ENCODE data around the gene CAMSAP1.

The CAMSAP1 gene

DNA sequence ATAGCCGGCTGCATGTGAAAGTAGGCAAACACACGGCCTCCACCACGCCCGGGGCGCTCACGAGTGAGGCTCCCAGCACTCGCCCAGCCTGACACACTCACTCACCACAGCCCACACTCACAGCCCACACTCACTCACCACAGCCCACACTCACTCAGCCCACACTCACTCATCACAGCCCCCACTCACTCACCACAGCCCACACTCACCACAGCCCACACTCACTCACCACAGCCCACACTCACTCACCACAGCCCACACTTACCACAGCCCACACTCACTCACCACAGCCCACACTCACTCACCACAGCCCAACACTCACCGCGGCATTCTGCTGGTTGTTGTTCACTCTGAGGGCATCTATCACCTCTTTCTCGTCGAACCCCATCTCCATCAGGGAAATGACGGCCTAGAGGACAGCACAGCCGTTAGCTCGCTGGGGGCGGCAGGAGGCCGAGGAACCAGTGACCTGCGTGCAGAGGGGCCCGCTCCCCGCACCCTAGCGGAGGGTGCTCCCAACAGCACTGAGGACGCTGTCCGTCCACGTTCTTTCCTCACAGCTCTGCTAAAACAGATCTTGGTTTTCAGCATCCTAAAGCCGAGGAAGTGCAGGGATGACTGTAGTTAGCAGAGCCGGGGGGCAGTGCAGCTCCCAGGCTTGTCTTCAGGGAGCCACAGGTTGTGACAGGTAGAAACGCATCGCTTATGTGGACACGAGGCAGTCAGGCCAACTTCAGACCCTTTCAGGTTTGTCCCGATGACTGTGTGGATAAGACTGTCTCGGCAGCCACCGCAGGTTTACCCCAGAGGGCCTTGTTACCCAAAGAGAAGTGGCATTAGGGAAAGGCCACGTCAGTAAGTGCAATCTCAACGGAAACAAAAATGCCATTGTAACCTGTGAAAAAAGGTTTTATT lies 32.3 kb upstream of the CAMSAP1 start:
- H3K4me3 Mint-ChIP-seq: no peak overlapping the region
- H3K36me3 Mint-ChIP-seq (ENCODE audit: low read depth): peaks cover 82% of the 10 kb centered on the region
- no peaks in the 10 kb centered on the region for H3K27me3 Mint-ChIP-seq (ENCODE audit: low read depth, poor library complexity)
- no peaks in the 10 kb centered on the region for H3K4me1 Mint-ChIP-seq
- no peak for DNase-seq
- TF ChIP-seq, protein P1, sequence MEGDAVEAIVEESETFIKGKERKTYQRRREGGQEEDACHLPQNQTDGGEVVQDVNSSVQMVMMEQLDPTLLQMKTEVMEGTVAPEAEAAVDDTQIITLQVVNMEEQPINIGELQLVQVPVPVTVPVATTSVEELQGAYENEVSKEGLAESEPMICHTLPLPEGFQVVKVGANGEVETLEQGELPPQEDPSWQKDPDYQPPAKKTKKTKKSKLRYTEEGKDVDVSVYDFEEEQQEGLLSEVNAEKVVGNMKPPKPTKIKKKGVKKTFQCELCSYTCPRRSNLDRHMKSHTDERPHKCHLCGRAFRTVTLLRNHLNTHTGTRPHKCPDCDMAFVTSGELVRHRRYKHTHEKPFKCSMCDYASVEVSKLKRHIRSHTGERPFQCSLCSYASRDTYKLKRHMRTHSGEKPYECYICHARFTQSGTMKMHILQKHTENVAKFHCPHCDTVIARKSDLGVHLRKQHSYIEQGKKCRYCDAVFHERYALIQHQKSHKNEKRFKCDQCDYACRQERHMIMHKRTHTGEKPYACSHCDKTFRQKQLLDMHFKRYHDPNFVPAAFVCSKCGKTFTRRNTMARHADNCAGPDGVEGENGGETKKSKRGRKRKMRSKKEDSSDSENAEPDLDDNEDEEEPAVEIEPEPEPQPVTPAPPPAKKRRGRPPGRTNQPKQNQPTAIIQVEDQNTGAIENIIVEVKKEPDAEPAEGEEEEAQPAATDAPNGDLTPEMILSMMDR (IDR thresholded peaks at IDR 0.05): no peak
- H3K9me3 Mint-ChIP-seq: peaks cover 23% of the 10 kb centered on the region
- H3K27ac Mint-ChIP-seq: no peak overlapping the region

- H3K27me3 Mint-ChIP-seq (ENCODE audit: low read depth, poor library complexity): no peaks in the 10 kb centered on the region
- DNase-seq: no peak
- H3K9me3 Mint-ChIP-seq: peaks cover 23% of the 10 kb centered on the region
- H3K36me3 Mint-ChIP-seq (ENCODE audit: low read depth): peaks cover 81% of the 10 kb centered on the region
- no peak overlapping the region for H3K27ac Mint-ChIP-seq
- TF ChIP-seq, protein P1 (IDR thresholded peaks at IDR 0.05): no peak
- H3K4me3 Mint-ChIP-seq: no peak overlapping the region
- H3K4me1 Mint-ChIP-seq: no peaks in the 10 kb centered on the region
Observed at GRCh38 chr9:135937521-135938489, 30.5 kb upstream of the CAMSAP1 start.

- DNase-seq: no peak
- Mint-ChIP-seq H3K4me1 (no peaks in the 10 kb centered on the region), H3K36me3 (ENCODE audit: low read depth) (peaks cover 69% of the 10 kb centered on the region), H3K27me3 (ENCODE audit: low read depth, poor library complexity) (no peaks in the 10 kb centered on the region), H3K27ac (no peak overlapping the region), H3K4me3 (no peak overlapping the region), H3K9me3 (peaks cover 23% of the 10 kb centered on the region)
- TF ChIP-seq, protein P1 (IDR thresholded peaks at IDR 0.05): no peak
Observed at GRCh38 chr9:135933114-135933513, 25.8 kb upstream of the CAMSAP1 start.

DNA sequence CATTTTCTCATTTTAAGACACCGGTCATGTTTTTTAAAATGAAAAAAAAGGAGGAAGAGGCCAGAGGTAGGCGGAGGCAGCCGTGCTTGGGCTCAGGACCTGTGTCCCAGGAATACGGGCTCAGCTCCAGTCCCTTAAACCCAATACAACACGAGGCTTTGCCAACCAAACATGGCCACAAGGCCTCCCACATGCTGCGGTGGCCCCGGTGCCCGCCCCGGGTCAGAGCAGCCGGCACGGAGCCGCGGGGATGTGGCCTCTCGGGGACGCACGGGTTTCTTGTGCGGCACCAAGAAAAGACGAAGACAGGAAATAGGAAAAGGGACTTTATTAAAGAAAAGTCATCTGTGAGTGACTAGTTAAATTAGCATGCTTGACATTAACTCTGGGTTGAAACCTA lies 25.3 kb upstream of the CAMSAP1 start:
- Mint-ChIP-seq H3K4me1 (no peaks in the 10 kb centered on the region), H3K27me3 (ENCODE audit: low read depth, poor library complexity) (no peaks in the 10 kb centered on the region), H3K9me3 (peaks cover 23% of the 10 kb centered on the region), H3K4me3 (no peak overlapping the region), H3K36me3 (ENCODE audit: low read depth) (peaks cover 65% of the 10 kb centered on the region), H3K27ac (peak overlapping the region; percentile 39)
- TF ChIP-seq, protein P1 (IDR thresholded peaks at IDR 0.05): no peak
- no peak for DNase-seq

DNA sequence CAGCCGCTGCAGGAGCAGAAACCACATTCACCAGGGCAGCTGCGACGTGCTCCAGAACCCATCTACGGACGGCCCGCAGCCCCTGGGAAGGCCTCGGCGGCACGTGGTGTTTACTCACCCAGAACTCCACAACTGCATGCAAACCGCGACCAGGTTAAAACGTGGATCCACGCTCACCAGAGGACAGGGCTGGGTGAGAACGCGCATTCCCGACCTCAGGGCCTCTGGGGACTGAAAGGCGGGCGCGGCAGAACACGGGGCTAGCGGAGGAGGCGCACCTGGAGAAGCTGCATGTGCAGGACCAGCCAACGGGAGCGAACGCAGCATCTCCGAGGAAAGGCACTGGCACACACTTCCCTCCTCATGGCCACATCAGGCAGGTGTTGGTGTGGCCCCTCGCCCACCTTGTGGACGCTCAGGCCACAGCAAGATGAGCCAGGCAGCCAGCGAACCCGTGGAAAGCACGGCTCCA lies 24.0 kb upstream of the CAMSAP1 start:
- DNase-seq: no peak
- TF ChIP-seq, protein P1 (IDR thresholded peaks at IDR 0.05): no peak
- H3K36me3 Mint-ChIP-seq (ENCODE audit: low read depth): peaks cover 52% of the 10 kb centered on the region

More for the DNA sequence above, 24.0 kb upstream of the CAMSAP1 start:
- Mint-ChIP-seq H3K4me3 (no peak overlapping the region), H3K9me3 (peaks cover 13% of the 10 kb centered on the region), H3K27ac (no peak overlapping the region), H3K27me3 (ENCODE audit: low read depth, poor library complexity) (no peaks in the 10 kb centered on the region), H3K4me1 (no peaks in the 10 kb centered on the region)

All from nephron progenitor cell (in vitro differentiated cells).